ENCODE measurements around the gene NUDT21. TPM values are rescaled to one million over a fixed set of nuclear protein-coding genes. Genes with fewer than 3 reads are reported as not detected.

The NUDT21 gene
- total and polyA plus RNA-seq, 2 of the 4 experiments (the other 2 are of a cell fraction) = 52.4 to 166 TPM

DNA sequence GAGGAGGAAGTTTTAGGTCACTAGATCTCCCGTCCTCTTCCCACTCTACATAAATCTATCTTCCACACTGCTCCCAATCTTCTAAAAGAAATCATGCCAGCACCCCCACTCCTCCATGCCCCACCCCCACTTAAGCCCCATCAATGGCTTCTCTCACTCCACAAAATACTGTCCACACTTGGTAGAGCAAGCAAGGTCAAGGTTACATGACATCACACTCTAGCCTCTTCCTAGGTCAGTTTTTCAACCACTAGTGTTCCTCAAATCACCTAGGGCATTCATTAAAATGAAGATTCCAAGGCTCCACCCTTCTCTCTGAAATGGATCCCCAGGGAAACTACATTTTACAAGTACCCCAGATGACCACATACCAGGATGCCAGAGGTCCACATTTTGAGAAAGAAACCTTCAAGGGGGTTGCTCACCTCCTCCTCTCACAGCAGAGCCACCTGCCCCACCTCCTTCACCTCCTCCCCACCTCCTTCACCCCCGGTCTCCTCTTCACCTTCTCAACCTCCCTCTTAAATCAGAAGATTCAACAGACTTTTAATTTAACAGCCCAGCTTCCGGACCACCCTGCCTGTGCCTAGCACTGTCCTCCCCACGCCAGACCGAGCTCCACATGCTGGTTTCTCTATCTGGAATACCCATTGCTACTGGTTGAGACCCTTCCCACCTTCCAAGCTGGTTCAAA, 29.0 kb downstream of the NUDT21 start:
- WGBS, 2 experiments (ENCODE audit: extremely low coverage in 2 of 2, insufficient read length in 1 of 2) = 90% methylated on average over 4 of the region's 5 CpGs; no CpG with 5 or more reads in 1 of the 2 experiments
- no peaks in the 10 kb centered on the region for H3K36me3 ChIP-seq (ENCODE audit: control insufficient read depth, insufficient read depth, low read length)

More for the DNA sequence above, 29.0 kb downstream of the NUDT21 start:
- ATAC-seq (ENCODE audit: low read depth) = no peak
- Histone ChIP-seq H3K27ac (ENCODE audit: insufficient read depth, low read length) (no peak overlapping the region), H3K4ac (ENCODE audit: low read depth, low read length) (no peak overlapping the region), H3K23ac (ENCODE audit: low read depth, low read length) (peak overlapping the region; percentile 37; the same call in 1 of the 2 replicates), H2BK20ac (ENCODE audit: low read depth, low read length) (no peak overlapping the region), H4K20me1 (ENCODE audit: insufficient read depth, low read length) (peaks cover 50% of the 10 kb centered on the region), H3K18ac (ENCODE audit: low read depth, low read length) (no peak overlapping the region), H3K4me3 (ENCODE audit: insufficient read depth, low read depth, low read length) (no peak overlapping the region), H2BK15ac (ENCODE audit: low read depth, low read length) (no peak overlapping the region), H2BK5ac (ENCODE audit: low read depth, low read length, poor library complexity, severe bottlenecking) (no peak overlapping the region), H3K4me2 (ENCODE audit: low read depth, low read length) (peak overlapping the region; percentile 37; the same call in 1 of the 2 replicates), H3K9me3 (ENCODE audit: control insufficient read depth, insufficient read depth, low read length) (no peaks in the 10 kb centered on the region), H4K8ac (ENCODE audit: low read depth in 2 of 2, low read length in 2 of 2) (no peak overlapping the region), H2AFZ (replicated peaks; ENCODE audit: low read length, poor library complexity) (no peak overlapping the region), H2AK5ac (ENCODE audit: low read depth, low read length) (no peak overlapping the region), H2BK120ac (ENCODE audit: low read depth, low read length) (no peak overlapping the region), H3K56ac (ENCODE audit: extremely low read depth, insufficient read depth, low read length) (no peak overlapping the region), H3K4me1 (ENCODE audit: control insufficient read depth, insufficient read depth, low read length) (peaks cover 14% of the 10 kb centered on the region), H2AK9ac (replicated peaks; ENCODE audit: low read depth, low read length, poor library complexity) (no peak overlapping the region), H4K5ac (ENCODE audit: low read depth, low read length) (no peak overlapping the region), H4K91ac (ENCODE audit: insufficient read depth, low read depth, low read length) (no peak overlapping the region), H3K9ac (ENCODE audit: low read depth, low read length) (no peak overlapping the region), H3K27me3 (ENCODE audit: control insufficient read depth, insufficient read depth, low read length) (no peaks in the 10 kb centered on the region), H3K79me1 (ENCODE audit: low read depth in 1 of 2, low read length in 2 of 2) (peaks cover 5 to 60% of the 10 kb centered on the region in 2 experiments; a peak in 3 of 4 replicates), H3K14ac (replicated peaks; ENCODE audit: low read depth, low read length) (no peak overlapping the region), H3K9me1 (ENCODE audit: insufficient read depth, low read length) (peaks cover 20% of the 10 kb centered on the region)
- dilution Hi-C loops (cut with HindIII; ENCODE audit: low sequenced_read_pairs, unreplicated experiment) = no loop called here
- CTCF ChIA-PET = no interaction called here
- DNase-seq = no peak
- in situ Hi-C loops (cut with MboI; ENCODE audit: low sequenced_read_pairs) = no loop called here
- BruUV-seq (replicated peaks) = no TSS peak
- intact Hi-C loops (cut with micrococcal nuclease) = no loop called here
- POLR2A ChIA-PET (ENCODE audit: unreplicated experiment) = no interaction called here
- TF ChIP-seq RAD21 (IDR thresholded peaks at IDR 0.05; ENCODE audit: low read length) (no peak), BHLHE40 (IDR thresholded peaks at IDR 0.05; ENCODE audit: low read depth, low read length) (no peak)
- TF ChIP-seq, protein P1, sequence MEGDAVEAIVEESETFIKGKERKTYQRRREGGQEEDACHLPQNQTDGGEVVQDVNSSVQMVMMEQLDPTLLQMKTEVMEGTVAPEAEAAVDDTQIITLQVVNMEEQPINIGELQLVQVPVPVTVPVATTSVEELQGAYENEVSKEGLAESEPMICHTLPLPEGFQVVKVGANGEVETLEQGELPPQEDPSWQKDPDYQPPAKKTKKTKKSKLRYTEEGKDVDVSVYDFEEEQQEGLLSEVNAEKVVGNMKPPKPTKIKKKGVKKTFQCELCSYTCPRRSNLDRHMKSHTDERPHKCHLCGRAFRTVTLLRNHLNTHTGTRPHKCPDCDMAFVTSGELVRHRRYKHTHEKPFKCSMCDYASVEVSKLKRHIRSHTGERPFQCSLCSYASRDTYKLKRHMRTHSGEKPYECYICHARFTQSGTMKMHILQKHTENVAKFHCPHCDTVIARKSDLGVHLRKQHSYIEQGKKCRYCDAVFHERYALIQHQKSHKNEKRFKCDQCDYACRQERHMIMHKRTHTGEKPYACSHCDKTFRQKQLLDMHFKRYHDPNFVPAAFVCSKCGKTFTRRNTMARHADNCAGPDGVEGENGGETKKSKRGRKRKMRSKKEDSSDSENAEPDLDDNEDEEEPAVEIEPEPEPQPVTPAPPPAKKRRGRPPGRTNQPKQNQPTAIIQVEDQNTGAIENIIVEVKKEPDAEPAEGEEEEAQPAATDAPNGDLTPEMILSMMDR (conservative IDR thresholded peaks at IDR 0.05; ENCODE audit: low read depth, low read length) = no peak

Measured in IMR-90 (cell line).